Myocyte (in vitro differentiated cells): Measurements from ENCODE around the gene CLHC1. TPM values are rescaled to one million over a fixed set of nuclear protein-coding genes. Genes with fewer than 3 reads are reported as not detected.
A peak's percentile ranks its signal among the peaks of the same experiment; 100 is the strongest.
"Not testable (repeated sequence)": the region's sequence is repeated elsewhere in the genome, so short reads cannot be mapped to it uniquely, and the experiment has no call there.

Experiments used
- DNase-seq: peaks from one replicate; pipeline ENCODE4 v3.0.0-alpha.2; 2012; ENCODE audit warnings: low read depth
- total RNA-seq: library from RNA; depleted of rRNA; stranded (reverse); fragments of >200 nt; gene quantifications from 2 replicates; pipeline ENCODE4 v1.2.3, GENCODE V29; 2014

Gene CLHC1
- total RNA-seq, 1 donor from 2014 or later, result 7.8 TPM

- DNase-seq, result no peak
Observed at GRCh38 chr2:55154525-55155030, 77.5 kb downstream of the CLHC1 start.

- no peak for DNase-seq
Observed at GRCh38 chr2:55153584-55154299, 78.4 kb downstream of the CLHC1 start.

GRCh38 chr2:55152475-55153412 is 79.3 kb downstream of the CLHC1 start:
- DNase-seq, result no peak

- DNase-seq, result no peak
Observed at GRCh38 chr2:55151733-55152433, 80.2 kb downstream of the CLHC1 start.

- DNase-seq, result no peak
Observed at GRCh38 chr2:55150834-55151233, 81.3 kb downstream of the CLHC1 start.

GRCh38 chr2:55148269-55148668 is 83.8 kb downstream of the CLHC1 start:
- DNase-seq, result peak; percentile 26

GRCh38 chr2:55147531-55147930 is 84.6 kb downstream of the CLHC1 start:
- DNase-seq, result no peak

GRCh38 chr2:55147041-55147440 is 85.1 kb downstream of the CLHC1 start:
- DNase-seq, result peak; percentile 37

- DNase-seq, result no peak
Observed at GRCh38 chr2:55146263-55146662, 85.8 kb downstream of the CLHC1 start.

GRCh38 chr2:55144922-55145820 is 86.9 kb downstream of the CLHC1 start:
- peak; percentile 34 for DNase-seq

- DNase-seq, result not testable (repeated sequence)
Observed at GRCh38 chr2:55143706-55144105, 88.4 kb downstream of the CLHC1 start.

- DNase-seq, result no peak
Observed at GRCh38 chr2:55142518-55142917, 89.6 kb downstream of the CLHC1 start.

- no peak for DNase-seq
Observed at GRCh38 chr2:55141572-55142413, 90.3 kb downstream of the CLHC1 start.

GRCh38 chr2:55140316-55141219 is 91.5 kb downstream of the CLHC1 start:
- DNase-seq, result no peak

GRCh38 chr2:55139305-55139704 is 92.8 kb downstream of the CLHC1 start:
- no peak for DNase-seq

GRCh38 chr2:55138882-55139229 is 93.2 kb downstream of the CLHC1 start:
- DNase-seq, result no peak

- no peak for DNase-seq
Observed at GRCh38 chr2:55138014-55138881, 93.8 kb downstream of the CLHC1 start.
